Epithelial cell of proximal tubule (primary cell): Measurements from ENCODE around the gene STT3B. TPM values are rescaled to one million over a fixed set of nuclear protein-coding genes. Genes with fewer than 3 reads are reported as not detected.

Source experiments
- DNase-seq: peaks from one replicate; pipeline ENCODE4 v3.0.0-alpha.2; 2011; ENCODE audit warnings: low read depth
- H3K4me3 ChIP-seq: 2 replicates; pipeline ENCODE4 v1.5.1; 2011; ENCODE audit warnings: low read depth, mild to moderate bottlenecking, low read length
- total RNA-seq: library from RNA; depleted of rRNA; stranded (reverse); fragments of >200 nt; gene quantifications from 2 replicates; pipeline ENCODE4 v1.2.3, GENCODE V29; 2015
- TF ChIP-seq, protein P1 (sequence below): conservative IDR thresholded peaks from 2 replicates; pipeline ENCODE4 v1.5.1; 2012; ENCODE audit warnings: low read depth, mild to moderate bottlenecking, low read length

Gene STT3B
- total RNA-seq, 1 donor from 2014 or later = 92.8 TPM

DNA sequence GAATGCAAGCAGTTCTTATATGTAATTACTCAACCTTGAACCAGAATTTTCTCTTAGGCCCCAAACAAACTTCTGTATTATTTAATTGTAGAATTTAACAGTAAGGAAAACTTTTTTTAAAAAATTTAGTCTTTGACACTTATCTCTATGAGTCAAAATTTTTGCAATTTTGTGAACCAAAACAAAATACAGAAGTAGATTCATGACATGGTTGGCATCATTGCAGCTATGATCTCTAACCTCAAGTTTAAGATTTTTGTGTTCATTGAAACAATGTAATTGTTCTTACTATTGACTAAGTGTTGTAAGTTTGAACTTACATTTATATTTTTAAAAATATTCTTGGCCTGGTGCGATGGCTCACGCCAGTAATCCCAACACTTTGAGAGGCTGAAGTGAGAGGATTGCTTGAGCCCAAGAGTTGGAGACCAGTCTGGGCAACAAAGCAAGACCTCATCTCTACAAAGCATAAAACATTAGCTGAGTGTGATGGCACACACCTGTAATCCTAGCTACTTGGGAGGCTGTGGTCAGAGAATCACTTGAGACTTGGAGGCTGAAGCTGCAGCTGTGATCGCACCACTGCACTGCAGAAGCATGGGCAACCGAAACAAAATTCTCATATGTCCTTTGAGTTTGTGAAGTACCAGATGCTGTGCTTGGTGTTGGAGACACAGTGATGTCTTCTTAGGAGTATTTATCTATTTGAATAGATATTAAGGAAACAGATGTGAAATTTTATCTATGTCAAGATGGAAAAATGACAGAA, 39.7 kb downstream of the STT3B start:
- TF ChIP-seq, protein P1, sequence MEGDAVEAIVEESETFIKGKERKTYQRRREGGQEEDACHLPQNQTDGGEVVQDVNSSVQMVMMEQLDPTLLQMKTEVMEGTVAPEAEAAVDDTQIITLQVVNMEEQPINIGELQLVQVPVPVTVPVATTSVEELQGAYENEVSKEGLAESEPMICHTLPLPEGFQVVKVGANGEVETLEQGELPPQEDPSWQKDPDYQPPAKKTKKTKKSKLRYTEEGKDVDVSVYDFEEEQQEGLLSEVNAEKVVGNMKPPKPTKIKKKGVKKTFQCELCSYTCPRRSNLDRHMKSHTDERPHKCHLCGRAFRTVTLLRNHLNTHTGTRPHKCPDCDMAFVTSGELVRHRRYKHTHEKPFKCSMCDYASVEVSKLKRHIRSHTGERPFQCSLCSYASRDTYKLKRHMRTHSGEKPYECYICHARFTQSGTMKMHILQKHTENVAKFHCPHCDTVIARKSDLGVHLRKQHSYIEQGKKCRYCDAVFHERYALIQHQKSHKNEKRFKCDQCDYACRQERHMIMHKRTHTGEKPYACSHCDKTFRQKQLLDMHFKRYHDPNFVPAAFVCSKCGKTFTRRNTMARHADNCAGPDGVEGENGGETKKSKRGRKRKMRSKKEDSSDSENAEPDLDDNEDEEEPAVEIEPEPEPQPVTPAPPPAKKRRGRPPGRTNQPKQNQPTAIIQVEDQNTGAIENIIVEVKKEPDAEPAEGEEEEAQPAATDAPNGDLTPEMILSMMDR = no peak
- no peak overlapping the region for H3K4me3 ChIP-seq

GRCh38 chr3:31573036-31573779, 40.5 kb downstream of the STT3B start:
- TF ChIP-seq, protein P1 = no peak
- DNase-seq = no peak

More for the DNA sequence above, 39.7 kb downstream of the STT3B start:
- no peak for DNase-seq

GRCh38 chr3:31575448-31575847, 42.7 kb downstream of the STT3B start:
- no peak overlapping the region for H3K4me3 ChIP-seq
- no peak for DNase-seq
- TF ChIP-seq, protein P1 = no peak

More at GRCh38 chr3:31573036-31573779, 40.5 kb downstream of the STT3B start:
- H3K4me3 ChIP-seq = no peak overlapping the region

GRCh38 chr3:31576521-31576920, 43.8 kb downstream of the STT3B start:
- TF ChIP-seq, protein P1 = no peak
- H3K4me3 ChIP-seq = no peak overlapping the region
- DNase-seq = no peak

- TF ChIP-seq, protein P1 = no peak
- DNase-seq = no peak
- no peak overlapping the region for H3K4me3 ChIP-seq
These were observed 44.5 kb downstream of the STT3B start for GRCh38 chr3:31577232-31577631.

DNA sequence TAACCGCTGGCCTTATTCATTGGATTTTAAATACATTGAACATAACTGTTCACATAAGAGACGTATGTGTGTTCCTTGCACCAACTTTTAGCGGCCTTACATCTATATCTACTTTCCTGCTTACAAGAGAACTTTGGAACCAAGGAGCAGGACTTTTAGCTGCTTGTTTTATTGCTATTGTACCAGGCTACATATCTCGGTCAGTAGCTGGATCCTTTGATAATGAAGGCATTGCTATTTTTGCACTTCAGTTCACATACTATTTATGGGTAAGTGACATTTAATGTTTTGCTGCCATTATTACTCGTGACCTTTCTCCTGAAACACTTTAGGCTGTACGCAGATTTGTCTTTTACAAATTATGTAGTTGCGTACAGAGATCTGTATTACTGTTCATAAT, 47.1 kb downstream of the STT3B start:
- DNase-seq = no peak
- TF ChIP-seq, protein P1 = no peak
- no peak overlapping the region for H3K4me3 ChIP-seq
